Measurements from ENCODE around the gene AHI1.
"Not testable (repeated sequence)": the region's sequence is repeated elsewhere in the genome, so short reads cannot be mapped to it uniquely, and the experiment has no call there.

AHI1 gene

DNA sequence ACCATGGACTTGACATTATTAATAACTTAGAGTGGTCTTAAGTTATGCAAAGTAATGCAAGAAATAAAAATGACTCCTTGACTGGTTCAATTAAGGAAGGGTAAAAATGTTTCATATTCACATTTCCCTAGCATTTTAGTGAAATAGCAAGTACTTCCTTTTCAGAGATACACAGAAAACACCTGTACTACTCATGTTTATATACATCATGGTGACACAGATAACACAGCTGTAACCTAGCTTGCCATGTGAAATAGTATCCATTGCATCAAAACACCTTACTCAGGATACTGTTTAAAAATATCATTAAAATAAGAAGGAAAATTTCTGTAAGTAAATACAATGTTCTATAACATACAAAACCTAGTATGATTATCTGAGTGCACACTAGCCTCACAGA is 102.4 kb downstream of the AHI1 start:
- no peak for DNase-seq (ENCODE audit: low read depth, low spot score)

DNA sequence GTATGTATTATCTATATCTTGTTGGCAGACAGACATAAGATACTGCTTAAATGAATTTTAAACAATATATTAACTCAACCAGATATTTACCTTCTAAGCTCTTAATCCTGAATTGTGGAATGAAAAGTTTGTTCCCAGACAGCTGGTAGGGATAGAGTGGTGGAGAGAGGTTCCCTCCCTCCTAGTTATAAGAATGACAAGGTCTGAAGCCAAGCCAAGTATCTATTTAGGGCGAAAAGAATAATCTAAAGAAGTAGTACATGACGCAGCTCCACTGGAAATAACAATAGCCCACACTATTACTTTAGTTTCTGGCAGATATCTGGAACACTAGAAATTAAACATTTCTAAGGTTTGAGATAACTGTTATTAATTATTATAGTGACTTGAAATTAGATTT is 104.3 kb downstream of the AHI1 start:
- no peak for DNase-seq (ENCODE audit: low read depth, low spot score)

DNA sequence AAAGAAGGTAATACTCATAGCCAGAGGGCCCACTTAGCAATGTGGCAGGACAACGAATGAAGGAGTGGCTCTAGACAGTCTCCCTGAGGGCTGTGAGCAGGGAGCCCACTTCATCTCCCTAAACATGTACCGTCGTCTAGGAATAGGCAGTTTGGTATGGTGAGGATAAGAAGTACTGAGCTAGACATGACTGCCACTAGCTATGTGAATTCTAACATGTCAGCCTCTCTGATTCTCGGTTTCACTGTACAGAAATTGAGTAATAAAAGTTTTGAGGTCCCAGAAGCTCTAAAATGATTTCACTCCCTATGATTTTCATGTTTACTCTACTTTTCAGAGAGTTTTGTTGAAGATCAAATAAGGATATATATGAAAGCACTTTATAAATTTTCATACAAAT is 107.1 kb downstream of the AHI1 start:
- DNase-seq (ENCODE audit: low read depth, low spot score) = no peak

DNA sequence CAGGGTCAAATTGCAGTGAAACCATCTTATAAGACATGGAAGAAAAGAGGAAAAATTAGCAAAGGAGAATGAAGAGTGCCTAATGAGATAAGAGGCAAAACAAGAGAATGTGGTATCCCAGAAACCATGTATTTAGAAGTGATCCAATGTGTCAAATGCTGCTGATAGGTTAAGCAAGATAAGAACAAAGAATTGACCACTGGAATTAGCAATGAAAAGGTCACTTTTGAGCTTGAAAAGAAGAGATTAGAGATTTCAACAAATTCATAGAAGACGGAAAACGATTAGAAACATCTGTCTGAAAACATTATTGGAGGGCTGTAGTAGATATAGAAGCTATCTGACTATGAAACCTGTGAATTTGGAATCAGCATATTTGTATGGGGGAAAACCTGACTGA is 112.2 kb downstream of the AHI1 start:
- DNase-seq (ENCODE audit: low read depth, low spot score) = no peak

DNA sequence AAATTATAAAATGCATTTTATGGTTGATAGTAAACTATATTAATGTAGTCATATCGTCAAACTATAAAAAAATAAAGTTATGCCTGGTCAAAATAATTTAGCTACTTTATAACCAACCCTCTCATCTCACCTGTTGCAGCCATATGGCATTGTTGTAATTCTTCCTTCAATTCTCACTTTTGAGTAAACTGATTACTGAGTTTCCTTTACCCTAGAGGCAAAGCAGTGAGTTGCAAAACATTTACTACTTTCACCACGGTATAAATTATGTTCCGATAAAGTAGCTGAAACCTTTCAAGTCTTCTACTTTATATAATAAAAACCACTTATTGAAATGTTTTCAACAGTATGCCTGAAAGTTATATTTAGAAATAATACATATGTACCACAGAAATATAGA is 113.8 kb downstream of the AHI1 start:
- no peak for DNase-seq (ENCODE audit: low read depth, low spot score)

DNA sequence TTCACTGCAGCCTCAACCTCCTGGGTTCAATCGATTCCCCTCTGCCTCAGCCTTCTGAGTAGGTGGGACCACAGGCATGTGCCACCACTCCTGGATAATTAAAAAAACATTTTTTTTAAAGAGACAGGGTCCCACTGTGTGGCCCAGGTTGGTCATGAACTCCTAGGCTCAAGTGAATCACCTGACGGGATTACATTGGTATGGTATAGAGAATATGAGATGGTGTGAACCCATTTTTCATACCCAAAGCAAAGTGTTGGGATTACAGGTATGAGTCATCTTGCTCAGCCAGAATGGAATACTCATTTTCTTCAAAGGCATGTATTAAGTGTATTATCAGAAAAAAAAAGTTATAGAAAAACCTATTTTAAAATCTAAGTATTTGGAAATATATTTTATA is 114.2 kb downstream of the AHI1 start:
- DNase-seq (ENCODE audit: low read depth, low spot score) = no peak

DNA sequence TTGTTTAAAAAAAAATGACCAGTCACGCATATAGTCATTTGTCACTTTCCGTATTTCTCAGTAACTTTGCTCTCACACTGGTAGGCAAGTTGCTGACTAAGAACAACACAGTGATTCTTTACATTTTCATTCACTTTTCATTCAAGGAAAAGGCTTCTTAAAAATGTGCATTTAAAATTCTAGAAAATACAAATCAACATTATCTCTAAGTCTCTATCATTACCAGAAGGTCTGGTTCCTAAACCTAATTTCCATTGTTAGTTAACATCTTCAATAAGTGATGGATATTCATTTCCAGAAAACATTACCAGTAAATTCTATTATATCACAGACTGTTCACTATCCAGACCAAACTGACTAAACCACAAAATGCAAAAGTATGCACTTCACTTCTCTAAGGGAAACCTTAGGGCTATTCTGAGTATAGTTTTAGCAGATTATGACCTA is 115.3 kb downstream of the AHI1 start:
- no peak for DNase-seq (ENCODE audit: low read depth, low spot score)

DNA sequence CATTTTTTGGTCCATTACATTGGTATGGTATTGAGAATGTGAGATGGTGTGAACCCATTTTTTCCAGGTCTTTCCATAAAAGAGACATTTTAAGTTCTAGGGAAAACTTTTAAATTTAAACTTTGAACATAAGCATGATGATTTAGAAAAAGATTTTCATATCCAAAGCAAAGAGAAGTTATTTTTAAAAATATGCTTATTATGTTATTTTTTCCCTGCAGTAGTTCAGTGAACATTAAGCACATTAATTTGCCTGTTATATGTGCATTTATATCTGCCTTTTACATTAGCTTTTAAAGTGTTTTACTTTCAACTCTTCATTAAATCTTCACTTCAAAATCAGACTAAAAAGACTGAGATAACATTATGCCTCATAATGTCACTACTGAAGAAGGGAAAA is 116.7 kb downstream of the AHI1 start:
- DNase-seq (ENCODE audit: low read depth, low spot score) = no peak

DNA sequence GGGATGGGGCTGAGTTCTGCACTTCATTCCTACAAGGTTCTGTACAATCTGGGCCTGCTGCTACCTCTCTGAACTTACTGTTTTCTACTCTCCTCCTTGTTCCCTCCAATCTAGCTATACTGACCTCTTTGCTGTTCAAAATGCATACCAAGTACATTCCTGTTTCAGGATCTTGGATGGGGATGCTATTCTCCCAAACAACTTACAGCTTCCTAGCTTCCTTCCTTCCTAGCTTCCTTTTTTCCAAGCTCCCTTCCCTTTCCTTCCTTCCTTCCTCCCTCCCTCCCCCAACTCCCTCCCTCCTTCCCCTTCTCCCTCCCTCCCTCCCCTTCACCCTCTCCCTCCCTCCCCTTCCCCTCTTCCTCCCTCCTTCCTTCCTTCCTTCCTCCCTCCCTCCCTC is 117.9 kb downstream of the AHI1 start:
- no peak for DNase-seq (ENCODE audit: low read depth, low spot score)

DNA sequence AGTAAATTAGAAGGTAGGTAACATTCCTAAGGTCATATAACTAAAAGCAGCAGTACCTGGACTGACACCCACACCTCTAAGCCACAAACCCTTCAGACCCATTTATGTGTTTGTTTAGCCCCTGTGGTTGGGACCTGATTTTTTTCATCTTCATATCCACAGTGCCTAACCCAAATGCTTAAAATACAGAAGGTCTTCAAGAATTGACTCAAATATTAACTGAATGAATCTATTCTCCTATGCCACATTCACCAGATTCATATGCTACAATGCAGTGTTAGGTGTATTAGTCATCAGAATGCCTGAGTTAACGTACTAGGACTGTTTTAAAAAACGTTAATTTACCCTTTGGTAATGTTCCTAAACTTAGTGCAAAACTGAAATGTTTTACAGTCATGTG is 124.8 kb downstream of the AHI1 start:
- no peak for DNase-seq (ENCODE audit: low read depth, low spot score)

DNA sequence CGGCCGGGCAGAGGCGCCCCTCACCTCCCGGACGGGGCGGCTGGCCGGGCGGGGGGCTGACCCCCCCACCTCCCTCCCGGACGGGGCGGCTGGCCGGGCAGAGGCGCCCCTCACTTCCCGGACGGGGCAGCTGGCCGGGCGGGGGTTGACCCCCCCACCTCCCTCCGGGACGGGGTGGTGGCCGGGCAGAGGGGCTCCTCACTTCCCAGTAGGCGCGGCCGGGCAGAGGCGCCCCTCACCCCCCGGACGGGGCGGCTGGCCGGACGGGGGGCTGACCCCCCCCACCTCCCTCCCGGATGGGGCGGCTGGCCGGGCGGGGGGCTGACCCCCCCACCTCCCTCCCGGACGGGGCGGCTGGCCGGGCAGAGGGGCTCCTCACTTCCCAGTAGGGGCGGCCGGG is 133.9 kb downstream of the AHI1 start:
- not testable (repeated sequence) for DNase-seq (ENCODE audit: low read depth, low spot score)

DNA sequence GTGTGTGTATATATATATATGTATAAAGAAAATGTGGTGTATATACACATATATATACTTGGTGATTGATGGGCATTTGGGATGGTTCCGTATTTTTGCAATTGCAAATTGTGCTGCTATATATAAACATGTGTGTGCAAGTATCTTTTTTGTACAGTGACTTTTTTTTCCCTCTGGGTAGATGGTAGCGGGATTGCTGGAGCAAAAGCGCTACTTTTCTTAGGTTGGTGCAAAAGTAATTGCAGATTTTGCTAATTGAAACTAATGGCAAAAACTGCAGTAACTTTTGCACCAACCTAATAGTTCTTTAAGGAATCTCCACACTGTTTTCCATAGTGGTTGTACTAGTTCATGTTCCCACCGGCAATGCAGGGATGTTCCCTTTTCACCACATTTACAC is 135.4 kb downstream of the AHI1 start:
- DNase-seq (ENCODE audit: low read depth, low spot score) = no peak

DNA sequence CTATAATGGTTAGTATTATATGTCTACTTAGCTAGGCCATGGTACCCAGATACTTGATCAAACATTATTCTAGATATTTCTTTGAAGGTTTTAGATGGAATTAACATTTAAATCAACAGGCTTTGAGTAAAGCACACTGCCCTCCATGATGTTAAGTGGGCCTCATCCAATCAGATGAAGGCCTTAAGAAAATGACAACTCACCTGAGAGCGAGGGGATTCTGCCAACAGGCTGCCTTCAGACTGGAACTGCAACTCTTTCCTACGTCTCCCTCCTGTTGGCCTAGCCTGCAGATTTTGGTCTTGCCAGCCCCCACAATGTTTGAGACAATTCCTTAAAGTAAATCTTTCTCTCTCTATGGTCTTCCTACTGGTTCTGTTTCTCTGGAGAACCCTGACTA is 137.3 kb downstream of the AHI1 start:
- no peak for DNase-seq (ENCODE audit: low read depth, low spot score)

DNA sequence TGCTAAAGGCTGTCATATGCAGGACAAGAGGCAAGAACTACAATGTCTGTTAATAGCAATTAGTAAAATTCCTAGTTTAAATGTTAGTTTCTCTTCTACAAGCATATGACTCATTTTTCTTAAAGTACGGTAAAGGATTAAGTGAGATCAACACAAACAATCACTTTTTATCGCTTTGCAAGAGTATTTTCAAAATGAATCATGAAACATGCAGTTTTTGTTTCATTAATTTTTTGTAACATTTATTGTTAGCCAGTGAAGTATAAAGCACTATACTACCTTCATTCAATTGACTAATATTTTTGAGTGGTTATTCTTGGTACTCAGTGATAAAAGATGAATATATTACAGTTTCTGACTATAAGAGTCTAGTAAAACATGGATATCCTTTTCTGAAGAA is 138.6 kb downstream of the AHI1 start:
- no peak for DNase-seq (ENCODE audit: low read depth, low spot score)

DNA sequence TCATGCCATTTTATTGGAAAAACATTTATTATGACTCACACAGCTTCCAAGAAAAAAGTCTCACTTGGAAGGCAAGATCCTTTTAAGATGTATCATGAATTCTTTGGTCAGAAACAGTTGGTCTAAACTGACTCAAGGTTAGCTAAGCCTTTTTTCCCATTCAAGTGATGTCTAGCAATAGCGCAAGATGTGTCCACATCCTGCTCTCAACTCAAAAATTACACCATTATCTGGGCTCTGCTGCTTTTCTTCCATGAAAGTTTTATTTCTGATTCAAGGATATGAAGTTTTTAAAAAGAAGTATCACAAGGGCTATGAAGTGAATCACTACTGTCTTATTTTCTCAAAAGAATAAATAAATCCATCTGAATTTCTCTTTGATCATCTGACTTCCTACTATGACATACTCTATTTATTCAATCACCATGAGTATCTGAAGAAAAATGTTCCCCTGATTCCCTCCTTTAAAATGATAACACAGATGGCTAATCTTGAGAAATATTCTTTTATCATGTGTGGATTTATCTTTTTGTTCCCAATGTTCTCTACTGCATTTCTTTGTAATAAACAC is 139.2 kb downstream of the AHI1 start:
- DNase-seq (ENCODE audit: low read depth, low spot score) = no peak

DNA sequence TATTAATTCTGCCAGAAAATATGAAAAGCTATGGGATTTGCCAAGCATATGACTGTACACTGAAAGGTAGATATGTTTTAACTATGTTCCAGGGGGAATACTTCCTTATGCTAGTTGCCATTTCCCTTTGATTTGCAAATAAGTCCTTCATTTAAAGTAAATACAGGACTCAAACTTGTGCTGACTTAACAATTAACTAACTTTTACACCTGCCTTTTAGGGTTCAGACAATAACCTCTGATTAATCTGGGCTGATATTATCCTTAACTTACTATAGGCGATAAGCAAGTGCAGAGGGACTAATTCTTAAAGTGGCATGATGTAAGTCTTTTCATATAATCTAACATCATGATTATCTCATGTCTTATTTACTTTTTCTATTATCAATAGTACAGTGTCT is 143.1 kb downstream of the AHI1 start:
- DNase-seq (ENCODE audit: low read depth, low spot score) = no peak

DNA sequence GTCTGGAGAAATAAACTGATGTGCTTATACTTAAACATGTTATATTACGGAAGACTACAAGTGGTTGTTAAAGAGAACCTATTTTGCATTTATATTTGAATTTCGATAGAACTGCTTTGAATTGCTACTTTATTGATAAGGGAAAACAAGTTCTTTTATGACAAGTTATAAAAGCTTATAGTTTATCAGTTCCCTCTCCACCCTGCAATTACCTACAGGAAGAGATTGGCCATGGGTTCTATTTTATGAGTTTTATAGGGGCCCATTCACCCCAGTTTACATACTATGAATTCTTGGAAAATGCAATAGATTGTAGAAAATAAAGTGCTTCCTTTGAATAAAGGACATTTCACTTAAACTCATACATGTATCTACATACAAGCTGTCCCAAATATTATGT is 144.4 kb downstream of the AHI1 start:
- DNase-seq (ENCODE audit: low read depth, low spot score) = no peak

DNA sequence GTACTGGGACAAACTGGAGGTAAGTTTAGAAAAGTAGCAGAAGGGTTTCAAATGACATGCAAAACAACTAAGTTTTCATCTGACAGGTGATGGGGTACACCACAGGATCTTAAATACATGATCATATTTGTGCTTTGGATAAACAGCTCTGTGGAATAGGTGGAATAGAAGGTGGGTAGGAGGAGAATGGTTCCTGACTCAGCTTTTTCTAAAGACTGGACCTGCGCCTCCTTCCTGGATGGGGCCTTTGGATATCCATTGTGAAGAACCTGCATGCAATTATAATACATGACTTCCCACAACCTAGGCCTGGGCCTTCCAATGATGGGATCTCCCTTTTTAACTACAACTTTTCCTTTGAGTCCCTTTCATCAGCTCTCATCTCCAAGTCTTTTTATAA is 145.9 kb downstream of the AHI1 start:
- DNase-seq (ENCODE audit: low read depth, low spot score) = no peak

DNA sequence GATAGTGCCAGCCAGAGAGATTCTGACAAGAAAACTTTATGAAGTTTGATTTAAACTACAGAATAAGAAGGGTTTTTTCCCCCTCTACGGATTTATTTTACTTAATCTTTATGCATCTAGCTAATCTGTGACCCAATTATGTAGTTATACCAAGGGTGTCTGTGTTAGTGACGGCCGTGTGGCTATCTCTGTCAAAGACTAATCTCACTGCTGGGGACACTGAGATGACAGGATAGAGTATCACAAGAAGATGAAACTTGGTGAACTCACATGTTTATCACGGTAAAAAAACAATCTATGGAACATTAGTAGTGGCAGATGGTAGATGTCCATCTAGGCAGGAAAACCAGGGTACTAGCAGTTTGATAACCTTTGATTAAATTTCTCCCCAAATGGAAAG is 149.7 kb downstream of the AHI1 start:
- DNase-seq (ENCODE audit: low read depth, low spot score) = no peak

DNA sequence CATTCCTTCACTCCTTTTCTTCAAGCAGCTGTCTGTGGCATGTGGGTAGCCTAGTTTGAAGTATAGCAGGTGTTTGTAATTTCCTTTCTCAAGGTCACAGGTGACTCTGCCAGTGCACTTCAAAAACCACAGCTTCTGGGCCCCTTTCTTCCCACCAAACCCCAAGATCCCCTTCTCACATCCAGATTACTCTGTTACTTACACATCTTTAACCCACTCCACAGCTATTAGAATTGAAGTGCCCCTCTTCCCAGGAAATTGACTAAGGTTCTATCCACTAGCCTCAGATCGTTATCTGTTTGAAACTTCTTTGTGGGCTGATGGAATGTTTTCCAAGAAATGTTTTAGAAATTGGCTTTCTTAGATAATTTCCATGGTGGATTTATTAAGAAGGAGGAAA is 150.8 kb downstream of the AHI1 start:
- no peak for DNase-seq (ENCODE audit: low read depth, low spot score)

DNA sequence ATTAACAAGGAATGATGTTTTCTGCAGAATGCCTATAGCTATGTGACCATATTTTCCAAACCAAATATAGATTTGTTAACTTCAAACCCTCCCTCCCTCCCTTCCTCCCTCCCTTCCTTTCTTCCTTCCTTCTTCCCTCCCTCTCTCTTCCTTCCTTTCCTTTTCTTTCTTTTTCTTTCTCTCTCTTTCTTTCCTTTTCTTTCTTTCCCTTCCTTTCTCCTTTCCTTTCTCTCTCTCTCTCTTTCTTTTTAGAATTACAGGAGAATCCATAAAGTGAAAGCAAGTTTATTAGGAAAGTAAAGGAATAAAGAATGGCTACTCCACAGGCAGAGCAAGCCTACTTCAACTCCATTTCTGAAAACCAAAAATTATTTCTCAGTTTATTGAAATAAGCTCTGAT is 153.0 kb downstream of the AHI1 start:
- no peak for DNase-seq (ENCODE audit: low read depth, low spot score)

DNA sequence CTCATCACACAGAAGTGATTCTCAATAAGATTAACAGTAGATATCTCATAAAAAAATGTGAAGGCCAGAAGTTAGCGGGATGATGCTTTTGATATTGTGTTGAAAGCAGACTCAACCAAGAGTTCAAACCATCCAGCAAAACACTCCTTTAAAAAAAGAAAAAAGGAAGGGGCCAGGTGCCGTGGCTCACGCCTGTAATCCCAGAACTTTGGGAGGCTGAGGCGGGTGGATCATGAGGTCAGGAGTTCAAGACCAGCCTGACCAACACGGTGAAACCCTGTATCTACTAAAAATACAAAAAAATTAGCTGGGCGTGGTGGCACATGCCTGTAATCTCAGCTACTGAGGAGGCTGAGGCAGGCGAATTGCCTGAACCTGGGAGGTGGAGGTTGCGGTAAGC is 157.6 kb downstream of the AHI1 start:
- not testable (repeated sequence) for DNase-seq (ENCODE audit: low read depth, low spot score)

DNA sequence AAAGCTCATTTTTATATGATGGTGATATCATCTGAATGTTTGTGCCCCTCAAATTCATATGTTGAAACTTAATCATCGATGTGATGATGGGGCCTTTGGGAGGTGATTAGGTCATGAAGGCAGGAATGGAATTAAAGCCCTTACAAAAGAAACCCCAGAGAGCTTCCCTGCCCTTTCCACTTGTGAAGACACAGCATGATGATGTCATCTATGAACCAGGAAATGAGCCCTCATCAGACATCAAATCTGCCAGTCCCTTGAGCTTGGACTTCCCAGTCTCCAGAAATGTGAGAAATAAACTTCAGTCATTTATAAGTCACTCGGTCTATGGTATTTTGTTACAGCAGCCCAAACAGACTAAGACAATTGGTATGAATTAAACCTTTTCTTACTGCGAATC is 163.4 kb downstream of the AHI1 start:
- DNase-seq (ENCODE audit: low read depth, low spot score) = no peak

DNA sequence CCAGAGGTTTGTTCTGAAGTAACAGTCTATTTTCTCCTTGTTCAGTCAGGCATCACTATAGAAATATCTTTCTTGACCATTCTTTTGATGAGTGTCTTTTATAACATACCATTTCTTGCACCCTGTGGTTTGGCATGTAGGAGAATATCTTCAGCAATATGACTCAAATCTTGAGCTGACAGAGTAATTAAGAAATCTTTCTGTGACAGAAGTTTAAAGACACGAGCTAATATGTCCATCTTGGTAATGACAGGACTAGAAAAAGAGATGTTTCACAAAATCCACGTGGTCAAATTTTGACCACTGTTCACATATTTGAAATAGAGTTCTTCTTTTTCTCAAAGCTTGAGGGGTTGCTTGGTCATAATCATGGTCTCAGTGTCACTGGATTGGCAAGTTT is 166.5 kb downstream of the AHI1 start:
- no peak for DNase-seq (ENCODE audit: low read depth, low spot score)
